GM12878 (cell line): ENCODE results near the gene POR. TPM values are rescaled to one million over a fixed set of nuclear protein-coding genes. Genes with fewer than 3 reads are reported as not detected.
A peak's percentile ranks its signal among the peaks of the same experiment; 100 is the strongest.

Source experiments
- ATF2 ChIP-seq: IDR thresholded peaks from 2 replicates; pipeline ENCODE4 v1.6.1; 2012; ENCODE audit warnings: low read length, inconsistent platforms
- ATF7 ChIP-seq: fragments of 450-650 bp; IDR thresholded peaks from 2 replicates; pipeline ENCODE4 v1.6.1; 2016; ENCODE audit warnings: low read depth, mild to moderate bottlenecking
- CEBPB ChIP-seq, 2 experiments: fragments of 150-350 bp in 1 of 2; IDR thresholded peaks; 2 replicates each; pipeline ENCODE4 v1.6.1; 2012 to 2014; ENCODE audit warnings: low read depth in 2 of 2, low read length in 2 of 2, borderline replicate concordance in 1 of 2, inconsistent platforms in 1 of 2
- FOS ChIP-seq: IDR thresholded peaks from 3 replicates; pipeline ENCODE4 v1.6.1; 2011; ENCODE audit warnings: borderline replicate concordance; ENCODE audit not compliant: insufficient read length; ENCODE audit errors: extremely low read depth
- HCFC1 ChIP-seq: fragments of 150-350 bp; IDR thresholded peaks from 2 replicates; pipeline ENCODE4 v1.6.1; 2014; ENCODE audit warnings: low read length
- HDAC2 ChIP-seq: fragments of 200-600 bp; sonication (generic); IDR thresholded peaks from 2 replicates; pipeline ENCODE4 v1.6.1; 2017
- KAT2A ChIP-seq: conservative IDR thresholded peaks from 2 replicates; pipeline ENCODE4 v1.6.1; 2011; ENCODE audit warnings: low read depth, low read length; ENCODE audit not compliant: control insufficient read depth
- LARP7 ChIP-seq: fragments of 450-650 bp; IDR thresholded peaks from 2 replicates; pipeline ENCODE4 v1.6.1; 2017; ENCODE audit warnings: mild to moderate bottlenecking
- MAX ChIP-seq: IDR thresholded peaks from 2 replicates; pipeline ENCODE4 v1.6.1; 2012; ENCODE audit warnings: low read depth, low read length, improper control_type of control experiment
- NFIC ChIP-seq: IDR thresholded peaks from 2 replicates; pipeline ENCODE4 v1.6.1; 2012; ENCODE audit warnings: low read depth, mild to moderate bottlenecking, inconsistent platforms, low read length, moderate library complexity
- NKRF ChIP-seq: fragments of 450-650 bp; conservative IDR thresholded peaks from 2 replicates; pipeline ENCODE4 v1.6.1; 2017; ENCODE audit warnings: mild to moderate bottlenecking, moderate library complexity
- NR2C2 ChIP-seq: IDR thresholded peaks from 2 replicates; pipeline ENCODE4 v1.6.1; 2011; ENCODE audit warnings: borderline replicate concordance, low read depth; ENCODE audit not compliant: control insufficient read depth, insufficient read length
- PAX5 ChIP-seq: IDR thresholded peaks from 2 replicates; pipeline ENCODE4 v1.6.1; 2011; ENCODE audit warnings: low read depth, low read length, borderline replicate concordance
- PML ChIP-seq: IDR thresholded peaks from 2 replicates; pipeline ENCODE4 v1.6.1; 2012; ENCODE audit warnings: low read length, inconsistent platforms
- POLR2A ChIP-seq: IDR thresholded peaks from 2 replicates; pipeline ENCODE4 v1.6.1; 2011; ENCODE audit warnings: low read depth, mild to moderate bottlenecking, low read length
- SREBF2 ChIP-seq: IDR thresholded peaks from 2 replicates; pipeline ENCODE4 v1.6.1; 2012; ENCODE audit warnings: mild to moderate bottlenecking, low read length
- USF2 ChIP-seq: IDR thresholded peaks from 2 replicates; pipeline ENCODE4 v1.6.1; 2011; ENCODE audit warnings: low read depth, low read length, improper control_type of control experiment, borderline replicate concordance
- ZNF24 ChIP-seq: fragments of 450-650 bp; IDR thresholded peaks from 2 replicates; pipeline ENCODE4 v1.6.1; 2017; ENCODE audit warnings: antibody characterized with exemption, mild to moderate bottlenecking
- ZNF687 ChIP-seq: fragments of 450-650 bp; IDR thresholded peaks from 2 replicates; pipeline ENCODE4 v1.6.1; 2017; ENCODE audit warnings: mild to moderate bottlenecking, moderate library complexity
- ZSCAN29 ChIP-seq: fragments of 450-650 bp; IDR thresholded peaks from 2 replicates; pipeline ENCODE4 v1.6.1; 2017; ENCODE audit warnings: mild to moderate bottlenecking, moderate library complexity
- polyA plus RNA-seq, 11 experiments: library from polyadenylated mRNA; depleted of rRNA in 4 of 11; unstranded in 6 of 11; stranded (reverse) in 5 of 11; fragments of >200 nt; fragmentation: Nextera tagmentation in 4 of 11; fragmentation: Illumina TruSeq in 1 of 11; extraction: Ambion mirVana in 4 of 11; extraction: Trizol in 1 of 11; gene quantifications; 1 replicate in 1 of 11; 2 replicates in 10 of 11; pipeline versions ENCODE4 v1.2.1 to v1.2.3, GENCODE V29; 2011 to 2016; ENCODE audit warnings: inconsistent platforms in 2 of 11, missing spikeins in 2 of 11, low read depth in 1 of 11
- total RNA-seq, 4 experiments: library from RNA; depleted of rRNA in 3 of 4; stranded (reverse); fragments of >200 nt in 3 of 4; fragmentation: Illumina TruSeq in 1 of 4; extraction: Trizol in 1 of 4; gene quantifications; 2 replicates each; pipeline versions ENCODE4 v1.2.1 to v1.2.3, GENCODE V29; 2013 to 2021

The POR gene
- total and polyA plus RNA-seq, 10 of the 15 experiments (the other 5 are each of a cell fraction or from before 2014, with no cell fraction given): 2.2 to 75.8 (median 35.9) TPM

GRCh38 chr7:75994388-75995051, 79.6 kb downstream of the POR start, which contains the start of gene TMEM120A (continued):
- TF ChIP-seq NKRF: peak; percentile 79
- no peak; the same call in 1 of the 2 replicates for TF ChIP-seq USF2
- peak; percentile 61; the same call in 1 of the 2 replicates for TF ChIP-seq PAX5
- no peak for TF ChIP-seq KAT2A
- no peak for TF ChIP-seq CEBPB (IDR thresholded peaks at IDR 0.05; ENCODE audit: borderline replicate concordance in 1 of 2, low read depth in 2 of 2, low read length in 2 of 2)
- no peak for TF ChIP-seq ZSCAN29
- TF ChIP-seq LARP7: no peak; the same call in 1 of the 2 replicates
- peak; percentile 41 for TF ChIP-seq FOS
- no peak for TF ChIP-seq ATF2
- no peak for TF ChIP-seq ZNF687
- no peak for TF ChIP-seq NR2C2
- peak; percentile 73 for TF ChIP-seq POLR2A
- peak; percentile 16; the same call in 1 of the 2 replicates for TF ChIP-seq MAX
- no peak for TF ChIP-seq PML
- TF ChIP-seq ATF7: no peak
- no peak; the same call in 1 of the 2 replicates for TF ChIP-seq HCFC1
- no peak for TF ChIP-seq SREBF2
- TF ChIP-seq NFIC: no peak
- no peak for TF ChIP-seq HDAC2
- no peak for TF ChIP-seq ZNF24
